IPS-20b (cell line): ENCODE measurements around the gene EPB41L4A.

Experiments
- H3K27ac ChIP-seq: one replicate; pipeline ENCODE4 v1.5.1; 2013; ENCODE audit warnings: low read length
- H3K27me3 ChIP-seq: 2 replicates; pipeline ENCODE4 v1.6.1; 2013; ENCODE audit warnings: mild to moderate bottlenecking, low read length, inconsistent platforms; ENCODE audit not compliant: insufficient read depth
- H3K36me3 ChIP-seq: 2 replicates; pipeline ENCODE4 v1.6.1; 2013; ENCODE audit warnings: low read depth, mild to moderate bottlenecking, inconsistent platforms, low read length, moderate library complexity; ENCODE audit not compliant: insufficient read depth
- H3K4me1 ChIP-seq: 2 replicates; pipeline ENCODE4 v1.6.1; 2013; ENCODE audit warnings: mild to moderate bottlenecking, control low read depth, inconsistent platforms, low read length, moderate library complexity; ENCODE audit not compliant: insufficient read depth
- H3K4me3 ChIP-seq: 2 replicates; pipeline ENCODE4 v1.5.1; 2013; ENCODE audit warnings: mild to moderate bottlenecking, low read length, inconsistent platforms
- H3K9ac ChIP-seq: 2 replicates; pipeline ENCODE4 v1.6.1; 2013; ENCODE audit warnings: low read depth, mild to moderate bottlenecking, inconsistent platforms, low read length, moderate library complexity
- H3K9me3 ChIP-seq: 2 replicates; pipeline ENCODE4 v1.6.1; 2013; ENCODE audit warnings: mild to moderate bottlenecking, low read depth, low read length, inconsistent platforms; ENCODE audit not compliant: insufficient read depth

EPB41L4A gene

GRCh38 chr5:112270299-112271293, 148.5 kb downstream of the EPB41L4A start:
- Histone ChIP-seq H3K27ac (no peak overlapping the region), H3K9ac (no peak overlapping the region), H3K4me3 (no peak overlapping the region), H3K9me3 (no peaks in the 10 kb centered on the region), H3K27me3 (no peaks in the 10 kb centered on the region), H3K4me1 (no peaks in the 10 kb centered on the region; the same call in 1 of the 2 replicates), H3K36me3 (no peaks in the 10 kb centered on the region)

GRCh38 chr5:112267231-112267630, 151.8 kb downstream of the EPB41L4A start:
- no peak overlapping the region for H3K27ac ChIP-seq
- no peaks in the 10 kb centered on the region; the same call in 1 of the 2 replicates for H3K4me1 ChIP-seq
- no peaks in the 10 kb centered on the region for H3K36me3 ChIP-seq
- H3K27me3 ChIP-seq = no peaks in the 10 kb centered on the region
- no peaks in the 10 kb centered on the region for H3K9me3 ChIP-seq
- H3K9ac ChIP-seq = no peak overlapping the region
- no peak overlapping the region for H3K4me3 ChIP-seq

- no peak overlapping the region for H3K4me3 ChIP-seq
- no peaks in the 10 kb centered on the region for H3K27me3 ChIP-seq
- H3K36me3 ChIP-seq = no peaks in the 10 kb centered on the region
- H3K9me3 ChIP-seq = no peaks in the 10 kb centered on the region
- no peak overlapping the region for H3K27ac ChIP-seq
- no peaks in the 10 kb centered on the region; the same call in 1 of the 2 replicates for H3K4me1 ChIP-seq
- H3K9ac ChIP-seq = no peak overlapping the region
These were observed 154.4 kb downstream of the EPB41L4A start for GRCh38 chr5:112264666-112265065.

GRCh38 chr5:112264151-112264550, 154.9 kb downstream of the EPB41L4A start:
- Histone ChIP-seq H3K36me3 (no peaks in the 10 kb centered on the region), H3K9ac (no peak overlapping the region), H3K27me3 (no peaks in the 10 kb centered on the region), H3K4me3 (no peak overlapping the region), H3K27ac (no peak overlapping the region), H3K4me1 (no peaks in the 10 kb centered on the region), H3K9me3 (no peaks in the 10 kb centered on the region)

GRCh38 chr5:112263469-112263868, 155.6 kb downstream of the EPB41L4A start:
- Histone ChIP-seq H3K4me3 (no peak overlapping the region), H3K9ac (no peak overlapping the region), H3K9me3 (no peaks in the 10 kb centered on the region), H3K36me3 (no peaks in the 10 kb centered on the region), H3K27me3 (no peaks in the 10 kb centered on the region), H3K4me1 (no peaks in the 10 kb centered on the region), H3K27ac (no peak overlapping the region)

- H3K27me3 ChIP-seq = no peaks in the 10 kb centered on the region
- no peak overlapping the region for H3K9ac ChIP-seq
- H3K36me3 ChIP-seq = no peaks in the 10 kb centered on the region
- no peaks in the 10 kb centered on the region for H3K9me3 ChIP-seq
- H3K27ac ChIP-seq = no peak overlapping the region
- peaks cover 8% of the 10 kb centered on the region; the same call in 1 of the 2 replicates for H3K4me1 ChIP-seq
- H3K4me3 ChIP-seq = no peak overlapping the region
These were observed 160.5 kb downstream of the EPB41L4A start for GRCh38 chr5:112258571-112258970.

GRCh38 chr5:112257976-112258375, 161.1 kb downstream of the EPB41L4A start:
- no peaks in the 10 kb centered on the region for H3K9me3 ChIP-seq
- no peaks in the 10 kb centered on the region for H3K36me3 ChIP-seq
- H3K4me3 ChIP-seq = no peak overlapping the region
- peaks cover 8% of the 10 kb centered on the region; the same call in 1 of the 2 replicates for H3K4me1 ChIP-seq
- no peak overlapping the region for H3K27ac ChIP-seq
- no peaks in the 10 kb centered on the region for H3K27me3 ChIP-seq
- H3K9ac ChIP-seq = no peak overlapping the region

GRCh38 chr5:112257005-112257404, 162.1 kb downstream of the EPB41L4A start:
- H3K9ac ChIP-seq = no peak overlapping the region
- H3K27ac ChIP-seq = no peak overlapping the region
- H3K36me3 ChIP-seq = no peaks in the 10 kb centered on the region
- H3K4me1 ChIP-seq = peaks cover 8% of the 10 kb centered on the region; the same call in 1 of the 2 replicates
- H3K27me3 ChIP-seq = no peaks in the 10 kb centered on the region
- H3K9me3 ChIP-seq = no peaks in the 10 kb centered on the region
- H3K4me3 ChIP-seq = no peak overlapping the region

- H3K4me3 ChIP-seq = no peak overlapping the region
- H3K27ac ChIP-seq = no peak overlapping the region
- H3K9ac ChIP-seq = no peak overlapping the region
- no peaks in the 10 kb centered on the region for H3K27me3 ChIP-seq
- H3K36me3 ChIP-seq = no peaks in the 10 kb centered on the region
- no peaks in the 10 kb centered on the region for H3K9me3 ChIP-seq
- H3K4me1 ChIP-seq = peaks cover 8% of the 10 kb centered on the region; the same call in 1 of the 2 replicates
These were observed 164.8 kb downstream of the EPB41L4A start for GRCh38 chr5:112254303-112254702.

GRCh38 chr5:112253478-112254250, 165.4 kb downstream of the EPB41L4A start:
- H3K4me1 ChIP-seq = peaks cover 8% of the 10 kb centered on the region; the same call in 1 of the 2 replicates
- H3K36me3 ChIP-seq = no peaks in the 10 kb centered on the region
- H3K9ac ChIP-seq = no peak overlapping the region
- H3K9me3 ChIP-seq = no peaks in the 10 kb centered on the region
- no peak overlapping the region for H3K4me3 ChIP-seq
- H3K27ac ChIP-seq = no peak overlapping the region
- H3K27me3 ChIP-seq = no peaks in the 10 kb centered on the region

GRCh38 chr5:112250551-112250950, 168.5 kb downstream of the EPB41L4A start:
- Histone ChIP-seq H3K4me3 (no peak overlapping the region), H3K36me3 (no peaks in the 10 kb centered on the region), H3K27me3 (no peaks in the 10 kb centered on the region), H3K9ac (no peak overlapping the region), H3K9me3 (no peaks in the 10 kb centered on the region), H3K27ac (no peak overlapping the region), H3K4me1 (peaks cover 11% of the 10 kb centered on the region; the same call in 1 of the 2 replicates)
